ENCODE data around the gene IFITM5.

IFITM5 gene

DNA sequence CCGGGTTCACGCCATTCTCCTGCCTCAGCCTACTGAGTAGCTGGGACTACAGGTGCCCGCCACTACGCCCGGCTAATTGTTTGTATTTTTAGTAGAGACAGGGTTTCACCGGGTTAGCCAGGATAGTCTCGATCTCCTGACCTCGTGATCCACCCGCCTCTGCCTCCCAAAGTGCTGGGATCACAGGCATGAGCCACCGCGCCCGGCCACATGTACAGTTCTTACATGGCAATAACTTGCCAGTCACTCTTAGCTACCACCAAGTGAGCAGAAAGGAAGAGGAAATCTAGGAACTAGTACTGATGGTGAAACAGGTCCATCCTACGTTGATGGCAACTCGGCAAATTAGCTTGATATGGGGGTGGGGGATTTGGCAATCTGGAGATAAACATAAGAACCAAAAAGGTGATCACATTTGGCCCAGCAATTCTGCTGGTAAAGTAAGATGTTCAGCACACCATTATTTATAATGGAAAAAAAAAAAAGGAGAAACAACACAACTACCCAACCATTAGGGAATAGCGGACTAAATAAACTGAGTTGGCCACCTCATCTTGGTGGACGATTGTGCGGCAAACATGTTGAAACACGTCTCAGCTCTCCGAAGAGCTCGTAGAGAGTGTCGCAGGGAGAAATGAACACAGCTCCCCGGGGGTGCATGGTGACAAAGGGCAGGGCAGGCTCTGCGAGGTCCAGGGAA is 15.8 kb downstream of the IFITM5 start:
- DNase-seq (ENCODE audit: insufficient read length, low spot score) (no peak), FAIRE-seq (no peak)
- TF ChIP-seq, protein P1, sequence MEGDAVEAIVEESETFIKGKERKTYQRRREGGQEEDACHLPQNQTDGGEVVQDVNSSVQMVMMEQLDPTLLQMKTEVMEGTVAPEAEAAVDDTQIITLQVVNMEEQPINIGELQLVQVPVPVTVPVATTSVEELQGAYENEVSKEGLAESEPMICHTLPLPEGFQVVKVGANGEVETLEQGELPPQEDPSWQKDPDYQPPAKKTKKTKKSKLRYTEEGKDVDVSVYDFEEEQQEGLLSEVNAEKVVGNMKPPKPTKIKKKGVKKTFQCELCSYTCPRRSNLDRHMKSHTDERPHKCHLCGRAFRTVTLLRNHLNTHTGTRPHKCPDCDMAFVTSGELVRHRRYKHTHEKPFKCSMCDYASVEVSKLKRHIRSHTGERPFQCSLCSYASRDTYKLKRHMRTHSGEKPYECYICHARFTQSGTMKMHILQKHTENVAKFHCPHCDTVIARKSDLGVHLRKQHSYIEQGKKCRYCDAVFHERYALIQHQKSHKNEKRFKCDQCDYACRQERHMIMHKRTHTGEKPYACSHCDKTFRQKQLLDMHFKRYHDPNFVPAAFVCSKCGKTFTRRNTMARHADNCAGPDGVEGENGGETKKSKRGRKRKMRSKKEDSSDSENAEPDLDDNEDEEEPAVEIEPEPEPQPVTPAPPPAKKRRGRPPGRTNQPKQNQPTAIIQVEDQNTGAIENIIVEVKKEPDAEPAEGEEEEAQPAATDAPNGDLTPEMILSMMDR (IDR thresholded peaks at IDR 0.05; ENCODE audit: insufficient read depth, missing control alignments): no peak

DNA sequence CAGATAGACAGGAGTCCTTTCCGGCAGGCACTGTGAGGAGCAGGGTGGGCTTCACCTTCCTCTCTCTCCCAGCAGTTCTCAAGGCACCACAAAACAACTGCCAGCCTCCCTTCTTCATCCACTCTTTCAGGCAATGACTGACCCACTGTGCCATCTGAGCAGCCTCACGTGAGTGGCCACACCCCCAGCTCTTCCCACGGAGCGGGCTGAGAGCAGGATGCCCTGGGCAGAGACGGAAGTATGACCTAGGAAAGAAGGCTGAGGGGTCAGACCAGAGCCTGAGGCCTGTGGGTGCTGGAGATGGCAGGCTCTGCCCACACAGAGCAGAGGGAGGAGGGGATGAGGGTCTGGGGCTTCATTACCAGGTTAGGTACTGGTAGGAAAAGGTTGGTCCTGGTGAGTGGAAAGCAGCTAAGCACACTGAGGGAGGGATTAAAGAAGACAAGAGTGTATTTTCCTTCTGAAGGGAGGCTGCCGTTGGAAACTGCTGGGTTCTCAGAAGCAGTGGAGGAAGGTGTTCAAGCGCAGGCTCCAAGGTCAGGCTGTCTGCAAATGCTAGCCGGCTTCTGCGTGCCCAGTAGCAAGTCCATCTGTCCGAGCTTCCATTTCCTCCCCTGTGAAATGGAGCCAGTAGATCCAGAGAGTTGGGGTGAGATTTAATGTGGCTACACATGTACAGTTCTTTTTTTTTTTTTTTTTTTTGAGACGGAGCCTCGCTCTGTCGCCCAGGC is 16.5 kb downstream of the IFITM5 start:
- FAIRE-seq: no peak
- no peak for DNase-seq (ENCODE audit: insufficient read length, low spot score)
- TF ChIP-seq, protein P1 (IDR thresholded peaks at IDR 0.05; ENCODE audit: insufficient read depth, missing control alignments): no peak

DNA sequence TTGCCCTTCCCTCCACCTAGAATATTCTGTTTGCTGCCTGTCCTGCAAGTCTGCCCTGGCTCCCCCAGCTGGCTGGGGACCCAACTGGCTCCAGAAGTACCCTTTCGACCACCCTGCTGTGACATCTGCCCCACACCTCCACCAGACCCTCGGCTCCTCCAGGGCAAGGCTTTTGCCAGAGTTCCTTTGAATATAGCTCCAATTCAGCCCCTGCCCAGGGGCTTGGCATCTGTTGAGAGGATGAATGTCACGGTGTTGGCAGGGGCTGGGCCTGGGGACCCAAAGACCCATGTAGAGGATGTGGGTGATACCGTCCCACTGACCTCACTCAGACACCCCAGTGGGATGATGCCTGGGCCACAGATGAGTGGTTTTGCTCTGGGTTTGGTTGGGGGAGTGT is 17.2 kb downstream of the IFITM5 start:
- TF ChIP-seq, protein P1 (IDR thresholded peaks at IDR 0.05; ENCODE audit: insufficient read depth, missing control alignments): no peak
- FAIRE-seq: no peak
- DNase-seq (ENCODE audit: insufficient read length, low spot score): no peak

DNA sequence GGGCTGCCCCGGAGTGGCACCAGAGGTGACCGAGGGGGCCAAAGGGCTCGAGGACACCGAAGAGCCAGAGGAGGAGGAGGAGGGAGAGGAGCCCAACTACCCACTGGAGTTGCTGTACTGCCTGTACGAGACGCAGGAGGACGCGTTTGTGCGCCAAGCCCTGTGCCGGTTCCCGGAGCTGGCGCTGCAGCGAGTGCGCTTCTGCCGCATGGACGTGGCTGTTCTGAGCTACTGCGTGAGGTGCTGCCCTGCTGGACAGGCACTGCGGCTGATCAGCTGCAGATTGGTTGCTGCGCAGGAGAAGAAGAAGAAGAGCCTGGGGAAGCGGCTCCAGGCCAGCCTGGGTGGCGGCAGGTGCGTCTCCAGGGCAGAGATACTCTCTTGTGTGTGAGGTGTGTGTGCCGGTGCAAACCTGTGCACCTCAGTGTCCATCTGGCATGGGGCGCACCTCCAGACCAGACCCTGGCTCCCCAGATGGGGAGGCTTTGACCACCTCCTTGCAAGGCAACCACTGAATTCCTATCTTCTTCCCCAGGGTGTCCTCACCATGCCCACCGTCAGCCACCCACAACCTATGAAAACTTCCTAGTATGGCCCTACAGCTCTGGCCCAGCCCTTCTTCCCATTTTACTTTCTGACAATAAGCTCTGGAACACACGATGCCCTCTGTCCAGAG is 17.7 kb downstream of the IFITM5 start:
- DNase-seq (ENCODE audit: insufficient read length, low spot score): no peak
- TF ChIP-seq, protein P1 (IDR thresholded peaks at IDR 0.05; ENCODE audit: insufficient read depth, missing control alignments): no peak
- FAIRE-seq: no peak

DNA sequence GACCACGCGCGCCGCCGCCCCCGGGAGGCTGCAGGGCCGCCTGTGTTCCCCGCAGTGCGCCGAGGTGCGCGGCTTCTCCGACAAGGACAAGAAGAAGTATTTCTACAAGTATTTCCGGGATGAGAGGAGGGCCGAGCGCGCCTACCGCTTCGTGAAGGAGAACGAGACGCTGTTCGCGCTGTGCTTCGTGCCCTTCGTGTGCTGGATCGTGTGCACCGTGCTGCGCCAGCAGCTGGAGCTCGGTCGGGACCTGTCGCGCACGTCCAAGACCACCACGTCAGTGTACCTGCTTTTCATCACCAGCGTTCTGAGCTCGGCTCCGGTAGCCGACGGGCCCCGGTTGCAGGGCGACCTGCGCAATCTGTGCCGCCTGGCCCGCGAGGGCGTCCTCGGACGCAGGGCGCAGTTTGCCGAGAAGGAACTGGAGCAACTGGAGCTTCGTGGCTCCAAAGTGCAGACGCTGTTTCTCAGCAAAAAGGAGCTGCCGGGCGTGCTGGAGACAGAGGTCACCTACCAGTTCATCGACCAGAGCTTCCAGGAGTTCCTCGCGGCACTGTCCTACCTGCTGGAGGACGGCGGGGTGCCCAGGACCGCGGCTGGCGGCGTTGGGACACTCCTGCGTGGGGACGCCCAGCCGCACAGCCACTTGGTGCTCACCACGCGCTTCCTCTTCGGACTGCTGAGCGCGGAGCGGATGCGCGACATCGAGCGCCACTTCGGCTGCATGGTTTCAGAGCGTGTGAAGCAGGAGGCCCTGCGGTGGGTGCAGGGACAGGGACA is 18.4 kb downstream of the IFITM5 start:
- TF ChIP-seq, protein P1 (IDR thresholded peaks at IDR 0.05; ENCODE audit: insufficient read depth, missing control alignments): no peak
- FAIRE-seq (no peak), DNase-seq (ENCODE audit: insufficient read length, low spot score) (no peak)

DNA sequence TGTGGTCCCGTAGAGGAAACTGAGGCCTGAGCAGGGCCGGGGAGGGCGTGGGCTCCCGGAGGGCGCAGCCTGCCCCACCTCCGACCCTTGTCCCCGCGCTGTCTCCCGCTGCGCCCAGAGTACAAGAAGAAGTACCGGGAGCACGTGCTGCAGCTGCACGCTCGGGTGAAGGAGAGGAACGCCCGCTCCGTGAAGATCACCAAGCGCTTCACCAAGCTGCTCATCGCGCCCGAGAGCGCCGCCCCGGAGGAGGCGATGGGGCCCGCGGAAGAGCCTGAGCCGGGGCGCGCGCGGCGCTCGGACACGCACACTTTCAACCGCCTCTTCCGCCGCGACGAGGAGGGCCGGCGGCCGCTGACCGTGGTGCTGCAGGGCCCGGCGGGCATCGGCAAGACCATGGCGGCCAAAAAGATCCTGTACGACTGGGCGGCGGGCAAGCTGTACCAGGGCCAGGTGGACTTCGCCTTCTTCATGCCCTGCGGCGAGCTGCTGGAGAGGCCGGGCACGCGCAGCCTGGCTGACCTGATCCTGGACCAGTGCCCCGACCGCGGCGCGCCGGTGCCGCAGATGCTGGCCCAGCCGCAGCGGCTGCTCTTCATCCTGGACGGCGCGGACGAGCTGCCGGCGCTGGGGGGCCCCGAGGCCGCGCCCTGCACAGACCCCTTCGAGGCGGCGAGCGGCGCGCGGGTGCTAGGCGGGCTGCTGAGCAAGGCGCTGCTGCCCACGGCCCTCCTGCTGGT is 19.2 kb downstream of the IFITM5 start:
- DNase-seq (ENCODE audit: insufficient read length, low spot score) (no peak), FAIRE-seq (no peak)
- TF ChIP-seq, protein P1 (IDR thresholded peaks at IDR 0.05; ENCODE audit: insufficient read depth, missing control alignments): no peak
